GM23338 (cell line): ENCODE data around the gene IQSEC2. TPM values are rescaled to one million over a fixed set of nuclear protein-coding genes. Genes with fewer than 3 reads are reported as not detected.

Experiments
- ETS1 ChIP-seq: IDR thresholded peaks from 2 replicates; pipeline ENCODE4 v1.6.1; 2016; ENCODE audit warnings: antibody characterized with exemption
- JUNB ChIP-seq: IDR thresholded peaks from one replicate; pipeline ENCODE4 v1.6.1; 2016; ENCODE audit warnings: antibody characterized with exemption; ENCODE audit not compliant: unreplicated experiment
- NANOG ChIP-seq: IDR thresholded peaks from 2 replicates; pipeline ENCODE4 v1.6.1; 2016; ENCODE audit warnings: antibody characterized with exemption, borderline replicate concordance
- REST ChIP-seq: IDR thresholded peaks from one replicate; pipeline ENCODE4 v1.6.1; 2018; ENCODE audit warnings: antibody characterized with exemption; ENCODE audit not compliant: unreplicated experiment
- STAT1 ChIP-seq: IDR thresholded peaks from one replicate; pipeline ENCODE4 v1.6.1; 2016; ENCODE audit warnings: antibody characterized with exemption; ENCODE audit not compliant: unreplicated experiment
- ZNF331 ChIP-seq: fragments of 250-450 bp; sonication (Bioruptor Pico); IDR thresholded peaks from 2 replicates; pipeline ENCODE4 v1.5.0; 2020; ENCODE audit warnings: low read depth, mild to moderate bottlenecking, moderate library complexity
- ZNF462 ChIP-seq: fragments of 250-450 bp; sonication (Bioruptor Pico); IDR thresholded peaks from 2 replicates; pipeline ENCODE4 v1.5.0; 2020; ENCODE audit warnings: mild to moderate bottlenecking, moderate library complexity
- polyA plus RNA-seq: library from polyadenylated mRNA; unstranded; fragments of >200 nt; fragmentation: Nextera tagmentation; extraction: Ambion mirVana; gene quantifications from 2 replicates; pipeline ENCODE4 v1.2.1, GENCODE V29; 2016
- total RNA-seq: library from RNA; depleted of rRNA; stranded (reverse); fragments of >200 nt; shearing (Covaris generic); gene quantifications from 2 replicates; pipeline ENCODE4 v1.2.3, GENCODE V29; 2014

IQSEC2 gene
- total and polyA plus RNA-seq, 2 experiments from 2014 or later = 12.3 to 92.2 TPM

- TF ChIP-seq ZNF462 (CRISPR knock-in tag) = no peak
- no peak for TF ChIP-seq JUNB
- TF ChIP-seq ZNF331 (CRISPR knock-in tag) = no peak
- no peak for TF ChIP-seq NANOG
- TF ChIP-seq ETS1 = no peak
- no peak for TF ChIP-seq STAT1
- TF ChIP-seq REST = no peak
Measured at GRCh38 chrX:53235566-53235965, 45.8 kb downstream of the IQSEC2 start (continued).
